Pons (tissue), 1 donor: ENCODE results near the gene NOL4L.
A peak's percentile ranks its signal among the peaks of the same experiment; 100 is the strongest.

Source experiments
- DNase-seq: peaks from one replicate; pipeline ENCODE4 v3.0.0-alpha.2; 2016; ENCODE audit warnings: low spot score

The NOL4L gene

GRCh38 chr20:32444474-32445220 is 140.5 kb downstream of the NOL4L start:
- DNase-seq: no peak

- no peak for DNase-seq
Measured at GRCh38 chr20:32443386-32443974, 141.7 kb downstream of the NOL4L start.

GRCh38 chr20:32442630-32443373 is 142.3 kb downstream of the NOL4L start:
- no peak for DNase-seq

GRCh38 chr20:32441638-32442037 is 143.5 kb downstream of the NOL4L start:
- no peak for DNase-seq

GRCh38 chr20:32440758-32441078 is 144.4 kb downstream of the NOL4L start:
- no peak for DNase-seq

- DNase-seq: no peak
Measured at GRCh38 chr20:32440069-32440757, 144.9 kb downstream of the NOL4L start.

- peak; percentile 61 for DNase-seq
Measured at GRCh38 chr20:32439132-32439829, 145.9 kb downstream of the NOL4L start.

GRCh38 chr20:32438331-32438858 is 146.7 kb downstream of the NOL4L start:
- no peak for DNase-seq

GRCh38 chr20:32437391-32438074 is 147.6 kb downstream of the NOL4L start:
- DNase-seq: no peak

- no peak for DNase-seq
Measured at GRCh38 chr20:32436968-32437367, 148.2 kb downstream of the NOL4L start.

GRCh38 chr20:32436142-32436861 is 148.8 kb downstream of the NOL4L start:
- DNase-seq: no peak

GRCh38 chr20:32435449-32436107 is 149.6 kb downstream of the NOL4L start:
- DNase-seq: no peak

GRCh38 chr20:32434434-32434833 is 150.7 kb downstream of the NOL4L start:
- no peak for DNase-seq

- DNase-seq: no peak
Measured at GRCh38 chr20:32433311-32434021, 151.7 kb downstream of the NOL4L start.

GRCh38 chr20:32432277-32432676 is 152.9 kb downstream of the NOL4L start:
- DNase-seq: no peak

- no peak for DNase-seq
Measured at GRCh38 chr20:32431457-32431856, 153.7 kb downstream of the NOL4L start.

GRCh38 chr20:32429745-32430360 is 155.3 kb downstream of the NOL4L start:
- DNase-seq: no peak

GRCh38 chr20:32429343-32429742 is 155.8 kb downstream of the NOL4L start:
- no peak for DNase-seq

- no peak for DNase-seq
Measured at GRCh38 chr20:32427996-32428395, 157.1 kb downstream of the NOL4L start.
